HCT116 (cell line): Measurements from ENCODE around the gene UNC5C. TPM values are rescaled to one million over a fixed set of nuclear protein-coding genes. Genes with fewer than 3 reads are reported as not detected.

Source experiments
- ATAC-seq: fragments of 200-7000 bp; cut with Tn5 transposase; 2 replicates; pipeline ENCODE4 v1.9.1; 2020; ENCODE audit warnings: mild to moderate bottlenecking, moderate library complexity
- BruUV-seq: library from RNA; stranded (reverse); fragments of 400-500 nt; replicated peaks from 2 replicates; lab custom pipeline; 2021; lab: Mats Ljungman, UMichigan
- CTCF ChIA-PET: fragments of 300-600 bp; sonication (Branson Sonifier 250); formaldehyde crosslinking; loops from one replicate; lab custom pipeline; 2021; ENCODE audit warnings: antibody characterized with exemption; lab: Charles Lee
- POLR2A ChIA-PET: fragments of 300-600, 350-600 bp; sonication (Branson Sonifier 250); formaldehyde crosslinking; loops from one replicate; lab custom pipeline; 2021; ENCODE audit warnings: antibody characterized with exemption; lab: Charles Lee
- RAD21 ChIA-PET, 2 experiments: fragments of 300-600 bp; sonication (Branson Sonifier 250); formaldehyde crosslinking; loops; one replicate each; lab custom pipeline; 2023; ENCODE audit warnings: low total read pairs in 2 of 2; ENCODE audit not compliant: uncharacterized antibody in 2 of 2, unreplicated experiment in 2 of 2, low non-redundant PET in 1 of 2; lab: Charles Lee
- DNase-seq: peaks from one replicate; pipeline ENCODE4 v3.0.0-alpha.2; 2010; ENCODE audit warnings: low read depth, low spot score
- H2AFZ ChIP-seq: fragments of 200-600 bp; shearing (Covaris generic), sonication (generic); 2 replicates; pipeline ENCODE4 v1.6.1; 2017; ENCODE audit warnings: low read depth, mixed run types, mixed read lengths, antibody characterized with exemption, low read length; ENCODE audit not compliant: poor library complexity, severe bottlenecking
- H3K27ac ChIP-seq: 2 replicates; pipeline ENCODE4 v1.5.1; 2012; ENCODE audit warnings: low read depth, low read length
- H3K27me3 ChIP-seq: fragments of 200-600 bp; sonication (generic); 2 replicates; pipeline ENCODE4 v1.6.1; 2016; ENCODE audit warnings: mixed run types, low read length, mixed read lengths; ENCODE audit not compliant: insufficient read depth
- H3K36me3 ChIP-seq, 2 experiments: fragments of 200-500 bp in 1 of 2; fragments of 200-600 bp in 1 of 2; sonication (Bioruptor generic) in 1 of 2; sonication (generic) in 1 of 2; 2 replicates each; pipeline versions ENCODE4 v1.5.1 to v1.6.1; 2014 to 2016; ENCODE audit warnings: low read length in 2 of 2, inconsistent platforms in 1 of 2, mixed read lengths in 1 of 2, mixed run types in 1 of 2; ENCODE audit not compliant: insufficient read depth in 2 of 2, control insufficient read depth in 1 of 2
- H3K4me1 ChIP-seq, 2 experiments: fragments of 200-600 bp in 1 of 2; sonication (generic) in 1 of 2; 2 replicates each; pipeline versions ENCODE4 v1.5.1 to v1.6.1; 2012 to 2017; ENCODE audit warnings: low read length in 2 of 2, inconsistent platforms in 1 of 2, mild to moderate bottlenecking in 1 of 2, mixed read lengths in 1 of 2, mixed run types in 1 of 2, moderate library complexity in 1 of 2; ENCODE audit not compliant: insufficient read depth in 2 of 2, control insufficient read depth in 1 of 2
- H3K4me2 ChIP-seq: fragments of 200-600 bp; sonication (generic); 2 replicates; pipeline ENCODE4 v1.6.1; 2017; ENCODE audit warnings: mixed run types, low read length, mixed read lengths
- H3K4me3 ChIP-seq, 2 experiments: fragments of 200-600 bp in 1 of 2; sonication (generic) in 1 of 2; replicated peaks in 1 of 2; 2 replicates each; pipeline ENCODE4 v1.5.1; 2011 to 2016; ENCODE audit warnings: low read length in 2 of 2, control low read depth in 1 of 2, low read depth in 1 of 2, mild to moderate bottlenecking in 1 of 2, mixed read lengths in 1 of 2, mixed run types in 1 of 2
- H3K79me2 ChIP-seq: fragments of 200-600 bp; sonication (generic); 2 replicates; pipeline ENCODE4 v1.6.1; 2017; ENCODE audit warnings: mild to moderate bottlenecking, mixed run types, low read length, moderate library complexity, mixed read lengths; ENCODE audit not compliant: insufficient read depth
- H3K9ac ChIP-seq: fragments of 200-600 bp; sonication (generic); 2 replicates; pipeline ENCODE4 v1.6.1; 2016; ENCODE audit warnings: low read length, mixed read lengths
- H3K9me2 ChIP-seq: fragments of 200-600 bp; sonication (generic), shearing (Covaris generic); 2 replicates; pipeline ENCODE4 v1.6.1; 2017; ENCODE audit warnings: mixed run types, mild to moderate bottlenecking, moderate library complexity; ENCODE audit not compliant: insufficient read depth
- H3K9me3 ChIP-seq, 2 experiments: fragments of 200-500 bp in 1 of 2; fragments of 200-600 bp in 1 of 2; sonication (Bioruptor generic) in 1 of 2; sonication (generic) in 1 of 2; 2 replicates each; pipeline ENCODE4 v1.6.1; 2014 to 2017; ENCODE audit warnings: low read length in 2 of 2, mixed read lengths in 2 of 2, inconsistent platforms in 1 of 2, low read depth in 1 of 2, mild to moderate bottlenecking in 1 of 2, mixed run types in 1 of 2, moderate library complexity in 1 of 2; ENCODE audit not compliant: control insufficient read depth in 1 of 2, insufficient read depth in 1 of 2
- H4K20me1 ChIP-seq: fragments of 200-600 bp; sonication (generic), shearing (Covaris generic); 2 replicates; pipeline ENCODE4 v1.6.1; 2017; ENCODE audit warnings: mixed run types, mild to moderate bottlenecking, moderate library complexity; ENCODE audit not compliant: insufficient read depth
- CBX3 ChIP-seq: IDR thresholded peaks from 2 replicates; pipeline ENCODE4 v1.6.1; 2012; ENCODE audit warnings: low read depth
- EZH2phosphoT487 ChIP-seq: fragments of 200-600 bp; IDR thresholded peaks from 2 replicates; pipeline ENCODE4 v1.6.1; 2018; ENCODE audit warnings: antibody characterized with exemption, borderline replicate concordance
- MAX ChIP-seq: IDR thresholded peaks from 2 replicates; pipeline ENCODE4 v1.6.1; 2012
- POLR2A ChIP-seq: IDR thresholded peaks from 2 replicates; pipeline ENCODE4 v1.7.0; 2011; ENCODE audit warnings: borderline replicate concordance; ENCODE audit not compliant: insufficient read depth, insufficient read length; ENCODE audit errors: extremely low read depth
- REST ChIP-seq: IDR thresholded peaks from 2 replicates; pipeline ENCODE4 v1.6.1; 2012; ENCODE audit warnings: low read depth
- intact Hi-C: fragments of 100-400 bp; cut with micrococcal nuclease; formaldehyde crosslinking; loops from 2 replicates; pipeline ENCODE4 v1.10.0; 2022
- total RNA-seq: library from RNA; stranded (reverse); gene quantifications from one replicate; pipeline ENCODE4 v1.2.1, GENCODE V29; 2021; ENCODE audit not compliant: unreplicated experiment

Gene UNC5C
- total RNA-seq, 1 experiment from 2014 or later: not detected

GRCh38 chr4:95535180-95535579 lies 13.6 kb downstream of the UNC5C start:
- ATAC-seq: no peak
- no peak overlapping the region for H3K27ac ChIP-seq
- H3K79me2 ChIP-seq: no peaks in the 10 kb centered on the region
- BruUV-seq: no TSS peak
- no peaks in the 10 kb centered on the region for H3K9me3 ChIP-seq
- H3K27me3 ChIP-seq: no peaks in the 10 kb centered on the region
- H4K20me1 ChIP-seq: no peaks in the 10 kb centered on the region
- H3K4me1 ChIP-seq: no peaks in the 10 kb centered on the region
- TF ChIP-seq MAX (no peak), CBX3 (no peak)
- H3K9me2 ChIP-seq: no peaks in the 10 kb centered on the region
- ChIA-PET POLR2A (no interaction called here), RAD21 (no interaction called here), CTCF (no interaction called here)
- H2AFZ ChIP-seq: no peak overlapping the region
- no peak overlapping the region for H3K4me3 ChIP-seq
- H3K36me3 ChIP-seq: no peaks in the 10 kb centered on the region
- no peak overlapping the region for H3K4me2 ChIP-seq
- intact Hi-C loops: no loop called here
- no peak for DNase-seq
- H3K9ac ChIP-seq: no peak overlapping the region

- ChIA-PET POLR2A (no interaction called here), RAD21 (no interaction called here), CTCF (no interaction called here)
- Histone ChIP-seq H3K9me2 (no peaks in the 10 kb centered on the region), H3K9ac (no peak overlapping the region), H4K20me1 (no peaks in the 10 kb centered on the region), H3K4me2 (no peak overlapping the region), H3K4me1 (no peaks in the 10 kb centered on the region), H3K9me3 (no peaks in the 10 kb centered on the region), H3K36me3 (no peaks in the 10 kb centered on the region), H3K27ac (no peak overlapping the region), H3K27me3 (no peaks in the 10 kb centered on the region), H3K79me2 (no peaks in the 10 kb centered on the region), H3K4me3 (no peak overlapping the region), H2AFZ (no peak overlapping the region)
- no peak for ATAC-seq
- intact Hi-C loops: no loop called here
- BruUV-seq: no TSS peak
- DNase-seq: no peak
- TF ChIP-seq REST (no peak), POLR2A (no peak), EZH2phosphoT487 (no peak), MAX (no peak)
These were observed 14.7 kb downstream of the UNC5C start for GRCh38 chr4:95534032-95534431.
